ENCODE results near the gene SRR. TPM values are rescaled to one million over a fixed set of nuclear protein-coding genes. Genes with fewer than 3 reads are reported as not detected.

The SRR gene
- total RNA-seq, 1 experiment from 2014 or later: 5.6 TPM

DNA sequence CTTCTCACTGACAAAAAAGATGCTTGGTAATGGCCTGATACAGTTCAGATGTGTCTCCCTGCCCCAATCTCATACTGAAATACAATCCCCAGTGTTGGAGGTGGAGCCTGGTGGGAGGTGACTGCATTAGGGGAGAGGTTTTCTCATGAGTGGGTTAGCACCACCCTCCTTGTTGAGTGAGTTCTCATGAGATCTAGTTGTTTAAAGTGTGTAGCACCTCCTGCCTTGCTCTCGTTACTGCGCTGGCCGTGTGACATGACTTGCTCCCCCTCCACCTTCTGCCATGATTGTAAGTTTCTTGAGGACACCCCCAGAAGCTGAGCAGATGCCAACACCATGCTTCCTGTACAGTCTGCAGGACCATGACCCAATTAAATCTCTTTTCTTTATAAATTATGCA lies 27.6 kb downstream of the SRR start:
- no peaks in the 10 kb centered on the region for H3K9me3 Mint-ChIP-seq
- Histone ChIP-seq H3K4ac (ENCODE audit: low read depth, low read length) (no peak overlapping the region), H3K23me2 (ENCODE audit: insufficient read length, low read depth, low read length, poor library complexity, severe bottlenecking) (peaks cover 6% of the 10 kb centered on the region), H3K9ac (ENCODE audit: extremely low read depth, insufficient read length, low read length) (no peak overlapping the region), H3K4me1 (ENCODE audit: insufficient read depth, low read length) (peaks cover 3% of the 10 kb centered on the region; the same call in 1 of the 2 replicates), H2BK12ac (ENCODE audit: insufficient read length, low read depth, low read length) (no peak overlapping the region), H3K23ac (ENCODE audit: insufficient read length, low read depth, low read length) (no peak overlapping the region), H4K20me1 (ENCODE audit: control insufficient read depth, insufficient read depth, insufficient read length) (peaks cover 2% of the 10 kb centered on the region), H2BK5ac (ENCODE audit: insufficient read length, low read length) (no peak overlapping the region), H4K5ac (ENCODE audit: insufficient read length, low read depth, low read length) (no peak overlapping the region), H2BK15ac (ENCODE audit: low read depth, low read length) (no peak overlapping the region), H2BK120ac (ENCODE audit: low read depth, low read length, poor library complexity, severe bottlenecking) (no peak overlapping the region), H3K27ac (ENCODE audit: insufficient read length, low read depth, low read length) (no peak overlapping the region), H3K27me3 (ENCODE audit: insufficient read depth, low read length) (no peaks in the 10 kb centered on the region; the same call in 1 of the 2 replicates), H3K4me2 (ENCODE audit: insufficient read depth, insufficient read length, low read length) (no peak overlapping the region), H3K56ac (ENCODE audit: insufficient read length, low read depth, low read length) (no peak overlapping the region), H3K14ac (ENCODE audit: insufficient read depth, low read length) (no peak overlapping the region), H2AFZ (ENCODE audit: low read length) (no peak overlapping the region), H3T11ph (ENCODE audit: low read length) (no peak overlapping the region), H2BK20ac (ENCODE audit: low read depth, low read length, poor library complexity, severe bottlenecking) (no peak overlapping the region), H4K8ac (replicated peaks; ENCODE audit: insufficient read length, low read depth, low read length) (no peak overlapping the region), H2AK5ac (ENCODE audit: insufficient read length, low read length) (no peak overlapping the region), H3K79me1 (ENCODE audit: insufficient read depth, low read depth, low read length, poor library complexity, severe bottlenecking) (peaks cover 4% of the 10 kb centered on the region), H3K18ac (ENCODE audit: insufficient read length, low read depth, low read length) (no peak overlapping the region), H3K79me2 (ENCODE audit: insufficient read depth, low read length) (peaks cover 6% of the 10 kb centered on the region; the same call in 1 of the 2 replicates), H3K9me3 (ENCODE audit: control insufficient read depth, low read depth, low read length) (no peaks in the 10 kb centered on the region), H4K91ac (ENCODE audit: insufficient read length, low read depth, low read length) (no peak overlapping the region)
- no peaks in the 10 kb centered on the region for H3K4me1 Mint-ChIP-seq
- DNase-seq: no peak
- whole genome bisulfite sequencing (ENCODE audit: extremely low coverage, insufficient read length, low lambda C conversion rate): no CpG with 5 or more reads among the region's 3 CpGs
- H3K36me3 Mint-ChIP-seq (ENCODE audit: insufficient read depth in 1 of 3, low read depth in 3 of 3): peaks cover 11 to 33% (median 17%) of the 10 kb centered on the region in 3 experiments
- H3K27me3 Mint-ChIP-seq (ENCODE audit: low read depth): no peaks in the 10 kb centered on the region
- peak; percentile 32; the same call in 2 of the 3 replicates for TF ChIP-seq CTCF (conservative IDR thresholded peaks at IDR 0.05)
- H3K27ac Mint-ChIP-seq: no peak overlapping the region; a peak in 1 of 7 replicates
- H3K4me3 Mint-ChIP-seq: no peak overlapping the region

All from H9 (cell line).